HG02763 (cell line): ENCODE data around the gene IGF2R.

Experiments used
- ATAC-seq: cut with Tn5 transposase; IDR thresholded peaks from one replicate; pipeline ENCODE4 v1.9.1; 2021; ENCODE audit warnings: mild to moderate bottlenecking, moderate library complexity; ENCODE audit not compliant: unreplicated experiment

The IGF2R gene

GRCh38 chr6:159973951-159974350, 5.1 kb downstream of the IGF2R start:
- peak; percentile 41 for ATAC-seq

- ATAC-seq: no peak
Measured at GRCh38 chr6:159974932-159975331, 6.0 kb downstream of the IGF2R start.

- ATAC-seq: no peak
Measured at GRCh38 chr6:159976686-159977254, 7.9 kb downstream of the IGF2R start.

- no peak for ATAC-seq
Measured at GRCh38 chr6:159977255-159977903, 8.5 kb downstream of the IGF2R start.

GRCh38 chr6:159977904-159978268, 9.0 kb downstream of the IGF2R start:
- ATAC-seq: no peak

GRCh38 chr6:159978291-159979135, 9.6 kb downstream of the IGF2R start:
- ATAC-seq: peak; percentile 29

GRCh38 chr6:159979136-159979874, 10.4 kb downstream of the IGF2R start:
- peak; percentile 58 for ATAC-seq

- no peak for ATAC-seq
Measured at GRCh38 chr6:159980474-159980873, 11.6 kb downstream of the IGF2R start.

GRCh38 chr6:159981071-159981402, 12.2 kb downstream of the IGF2R start:
- ATAC-seq: no peak

GRCh38 chr6:159981403-159982245, 12.7 kb downstream of the IGF2R start:
- peak; percentile 66 for ATAC-seq

- ATAC-seq: no peak
Measured at GRCh38 chr6:159982731-159983506, 14.0 kb downstream of the IGF2R start.

GRCh38 chr6:159983641-159984080, 14.8 kb downstream of the IGF2R start:
- ATAC-seq: no peak

GRCh38 chr6:159984268-159984786, 15.4 kb downstream of the IGF2R start:
- ATAC-seq: no peak

- no peak for ATAC-seq
Measured at GRCh38 chr6:159985296-159985945, 16.5 kb downstream of the IGF2R start.

- no peak for ATAC-seq
Measured at GRCh38 chr6:159988983-159989454, 20.1 kb downstream of the IGF2R start.

- ATAC-seq: peak; percentile 56
Measured at GRCh38 chr6:159989492-159990480, 20.9 kb downstream of the IGF2R start.

- ATAC-seq: no peak
Measured at GRCh38 chr6:159992366-159992765, 23.5 kb downstream of the IGF2R start.

GRCh38 chr6:159995405-159995804, 26.5 kb downstream of the IGF2R start:
- no peak for ATAC-seq
